Measurements from ENCODE around the gene ARHGAP24.

DNA sequence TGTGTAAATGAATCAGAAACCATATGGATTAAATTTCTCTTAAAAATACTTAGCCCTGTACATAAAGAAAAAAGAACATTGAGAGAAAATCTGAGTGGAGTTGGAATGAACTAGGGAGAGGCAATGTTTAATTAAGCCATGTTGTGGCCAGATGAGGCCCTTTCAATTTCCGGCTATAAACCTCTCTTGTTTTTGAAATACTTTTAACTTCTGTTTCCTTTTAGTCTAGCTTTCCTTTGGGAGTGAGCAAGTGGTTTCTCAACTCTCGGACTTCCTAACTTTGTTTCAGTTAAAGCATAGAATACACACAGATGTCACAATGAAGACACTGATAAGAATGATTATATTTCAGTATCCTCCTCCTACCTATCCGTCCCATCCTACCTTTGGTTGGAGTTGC lies 197.2 kb downstream of the ARHGAP24 start:
- TF ChIP-seq, protein P1, sequence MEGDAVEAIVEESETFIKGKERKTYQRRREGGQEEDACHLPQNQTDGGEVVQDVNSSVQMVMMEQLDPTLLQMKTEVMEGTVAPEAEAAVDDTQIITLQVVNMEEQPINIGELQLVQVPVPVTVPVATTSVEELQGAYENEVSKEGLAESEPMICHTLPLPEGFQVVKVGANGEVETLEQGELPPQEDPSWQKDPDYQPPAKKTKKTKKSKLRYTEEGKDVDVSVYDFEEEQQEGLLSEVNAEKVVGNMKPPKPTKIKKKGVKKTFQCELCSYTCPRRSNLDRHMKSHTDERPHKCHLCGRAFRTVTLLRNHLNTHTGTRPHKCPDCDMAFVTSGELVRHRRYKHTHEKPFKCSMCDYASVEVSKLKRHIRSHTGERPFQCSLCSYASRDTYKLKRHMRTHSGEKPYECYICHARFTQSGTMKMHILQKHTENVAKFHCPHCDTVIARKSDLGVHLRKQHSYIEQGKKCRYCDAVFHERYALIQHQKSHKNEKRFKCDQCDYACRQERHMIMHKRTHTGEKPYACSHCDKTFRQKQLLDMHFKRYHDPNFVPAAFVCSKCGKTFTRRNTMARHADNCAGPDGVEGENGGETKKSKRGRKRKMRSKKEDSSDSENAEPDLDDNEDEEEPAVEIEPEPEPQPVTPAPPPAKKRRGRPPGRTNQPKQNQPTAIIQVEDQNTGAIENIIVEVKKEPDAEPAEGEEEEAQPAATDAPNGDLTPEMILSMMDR (IDR thresholded peaks at IDR 0.05), result no peak
- TF ChIP-seq POLR2A (IDR thresholded peaks at IDR 0.05), result no peak

All from right lobe of liver (tissue), 4 donors.